Measurements from ENCODE around the gene MAP2K5. TPM values are rescaled to one million over a fixed set of nuclear protein-coding genes. Genes with fewer than 3 reads are reported as not detected.

Gene MAP2K5
- total and polyA plus RNA-seq, 2 experiments from 2014 or later = 6.8 to 13.6 TPM

DNA sequence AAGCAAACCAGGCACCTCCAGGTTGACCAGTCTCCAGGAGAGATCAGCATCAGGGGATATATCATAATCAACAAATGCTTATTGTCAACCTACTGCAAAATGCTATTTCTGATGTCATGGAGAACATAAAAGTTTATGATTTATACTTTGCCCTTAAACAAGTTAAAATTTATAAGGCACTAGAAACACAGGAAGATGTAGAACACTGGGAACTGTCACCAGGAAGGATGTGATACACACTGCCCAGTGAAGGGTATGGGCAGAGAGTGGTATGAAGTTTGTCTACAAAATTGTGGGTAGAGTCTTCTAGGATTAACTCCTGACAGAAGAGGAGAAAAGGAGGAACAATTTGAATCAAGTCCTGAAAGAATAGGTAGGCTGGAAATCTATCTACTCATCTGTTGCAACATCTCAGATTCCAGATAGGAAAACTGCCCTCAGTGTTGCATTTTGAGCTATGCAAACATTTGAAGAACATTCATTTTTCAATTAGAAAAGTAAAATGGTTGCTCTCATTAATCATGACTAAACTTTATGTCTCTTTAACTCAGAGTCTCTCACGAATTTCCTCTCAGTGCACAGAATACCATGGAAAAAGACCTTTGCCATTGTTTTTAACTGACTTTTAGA is 176.9 kb downstream of the MAP2K5 start:
- H3K27ac ChIP-seq = no peak overlapping the region
- no peaks in the 10 kb centered on the region for H3K9me3 ChIP-seq (ENCODE audit: low read depth)
- no peaks in the 10 kb centered on the region for H3K36me3 ChIP-seq
- no peaks in the 10 kb centered on the region for H3K4me1 ChIP-seq (ENCODE audit: low read depth)
- no peak for TF ChIP-seq CTCF (IDR thresholded peaks at IDR 0.05; ENCODE audit: low read depth, low read length)
- H3K27me3 ChIP-seq = peaks cover 96% of the 10 kb centered on the region
- no peak for DNase-seq (ENCODE audit: low read depth in 1 of 2, low spot score in 1 of 2)
- no peak overlapping the region for H3K4me3 ChIP-seq

DNA sequence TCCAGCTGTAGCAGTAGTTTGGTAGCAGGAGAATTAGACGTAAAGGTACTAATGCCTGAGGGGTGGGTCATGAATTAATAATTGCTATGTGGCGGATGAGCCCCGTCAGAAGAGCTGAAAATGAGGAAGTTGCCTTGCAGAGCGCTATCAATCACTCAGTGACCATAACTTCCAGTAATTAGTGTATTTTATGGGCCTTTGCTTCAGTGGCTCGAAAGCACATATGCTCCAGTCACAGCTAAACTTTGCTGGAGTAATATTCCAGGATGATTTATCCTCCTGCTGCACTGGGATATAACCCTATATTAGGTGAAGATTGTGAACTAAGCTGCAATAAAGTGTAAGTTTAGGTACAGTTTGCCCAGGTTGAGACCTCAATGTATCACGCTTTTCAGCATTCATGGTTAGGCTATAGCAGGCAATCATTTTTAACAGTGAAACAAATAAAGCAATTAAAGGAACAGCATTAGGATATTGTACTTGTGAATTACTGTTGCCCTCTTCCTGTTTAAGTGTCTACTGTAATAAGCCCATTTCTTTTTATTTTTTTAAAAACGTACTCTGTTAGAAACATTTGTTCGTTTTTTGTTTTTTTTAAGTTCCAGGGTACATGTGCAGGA is 178.2 kb downstream of the MAP2K5 start:
- Histone ChIP-seq H3K4me1 (ENCODE audit: low read depth) (no peaks in the 10 kb centered on the region), H3K27me3 (peaks cover 96% of the 10 kb centered on the region), H3K36me3 (no peaks in the 10 kb centered on the region), H3K27ac (no peak overlapping the region), H3K9me3 (ENCODE audit: low read depth) (no peaks in the 10 kb centered on the region), H3K4me3 (no peak overlapping the region)
- TF ChIP-seq CTCF (IDR thresholded peaks at IDR 0.05; ENCODE audit: low read depth, low read length) = no peak
- no peak for DNase-seq (ENCODE audit: low read depth in 1 of 2, low spot score in 1 of 2)

DNA sequence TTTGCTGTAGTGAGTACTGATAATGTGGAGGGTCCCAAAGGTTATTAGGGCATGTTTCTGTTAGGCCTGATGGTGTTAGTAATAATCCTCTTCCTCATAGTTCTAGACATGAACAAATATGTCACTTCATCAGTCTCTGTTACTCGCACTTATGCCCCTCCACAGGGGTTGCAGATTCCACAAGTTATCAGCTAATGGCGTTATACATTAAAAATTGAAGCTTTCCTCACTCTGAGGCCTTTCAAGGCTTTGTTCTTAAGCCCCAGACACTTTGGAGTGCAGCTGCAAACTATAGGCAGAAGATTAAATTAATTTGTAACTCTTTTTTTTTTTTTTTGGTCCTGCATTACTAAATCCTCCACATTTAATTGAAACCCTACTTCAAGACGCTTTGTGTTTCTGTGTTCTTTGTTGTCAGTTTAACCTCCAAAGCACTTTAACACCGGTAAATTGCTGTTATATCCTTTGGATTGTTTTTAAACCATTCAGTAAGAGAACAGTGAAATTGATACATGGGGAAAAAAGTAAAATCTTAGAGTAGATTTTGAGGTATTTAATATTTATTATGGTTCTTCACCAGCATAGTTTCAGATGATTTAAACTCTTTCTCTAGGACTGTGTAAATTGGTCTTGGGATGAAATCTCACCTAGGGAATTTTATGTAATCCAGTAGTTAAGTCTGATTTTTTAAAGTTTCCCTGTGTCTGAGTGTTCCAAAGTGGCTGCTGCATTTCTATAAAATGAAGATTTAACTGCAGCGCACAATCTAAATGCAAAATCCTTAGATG is 179.7 kb downstream of the MAP2K5 start:
- TF ChIP-seq CTCF (IDR thresholded peaks at IDR 0.05; ENCODE audit: low read depth, low read length) = no peak
- Histone ChIP-seq H3K36me3 (no peaks in the 10 kb centered on the region), H3K27me3 (peaks cover 96% of the 10 kb centered on the region), H3K4me3 (no peak overlapping the region), H3K4me1 (ENCODE audit: low read depth) (no peaks in the 10 kb centered on the region), H3K27ac (no peak overlapping the region), H3K9me3 (ENCODE audit: low read depth) (no peaks in the 10 kb centered on the region)
- no peak for DNase-seq (ENCODE audit: low read depth in 1 of 2, low spot score in 1 of 2)

DNA sequence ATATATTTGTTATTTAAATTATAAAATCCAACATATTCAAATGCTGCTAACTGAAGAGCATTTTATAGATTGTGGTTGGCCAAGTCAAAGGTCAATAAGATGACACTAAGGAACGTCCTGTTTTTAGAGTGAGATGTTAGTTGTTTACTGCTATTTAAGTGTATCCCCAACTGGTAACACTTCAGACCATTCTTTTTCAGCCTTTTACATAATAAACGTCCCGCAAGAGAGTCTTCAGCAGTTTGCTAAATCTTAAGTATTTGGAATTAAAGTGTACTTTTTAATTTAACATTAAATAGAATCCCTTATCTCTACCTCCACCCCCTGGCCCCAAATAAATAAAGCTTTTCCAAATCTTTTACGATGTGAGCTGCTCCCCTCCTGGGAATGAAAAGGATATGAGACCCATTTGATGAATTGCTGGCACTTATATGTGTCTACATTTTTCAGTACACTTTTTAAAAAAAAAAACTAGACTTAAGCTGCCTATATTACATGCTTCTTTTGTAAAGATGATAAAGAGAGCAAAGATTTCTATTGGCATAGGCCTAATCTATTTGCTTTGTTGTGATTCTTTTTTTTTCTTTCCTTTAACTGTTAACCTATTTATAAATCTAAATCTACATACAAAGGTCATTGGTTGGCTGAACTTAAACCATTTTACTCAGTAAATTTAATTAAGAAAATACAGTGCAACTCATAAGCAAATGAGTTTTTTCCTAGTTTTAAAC is 181.0 kb downstream of the MAP2K5 start:
- H3K4me1 ChIP-seq (ENCODE audit: low read depth) = no peaks in the 10 kb centered on the region
- H3K4me3 ChIP-seq = no peak overlapping the region
- H3K9me3 ChIP-seq (ENCODE audit: low read depth) = no peaks in the 10 kb centered on the region
- H3K36me3 ChIP-seq = no peaks in the 10 kb centered on the region
- TF ChIP-seq CTCF (IDR thresholded peaks at IDR 0.05; ENCODE audit: low read depth, low read length) = no peak
- no peak overlapping the region for H3K27ac ChIP-seq
- peaks cover 97% of the 10 kb centered on the region for H3K27me3 ChIP-seq
- no peak for DNase-seq (ENCODE audit: low read depth in 1 of 2, low spot score in 1 of 2)

GRCh38 chr15:67724691-67725375 is 182.3 kb downstream of the MAP2K5 start:
- Histone ChIP-seq H3K4me3 (no peak overlapping the region), H3K36me3 (no peaks in the 10 kb centered on the region), H3K9me3 (ENCODE audit: low read depth) (no peaks in the 10 kb centered on the region), H3K27me3 (peaks cover 97% of the 10 kb centered on the region), H3K27ac (no peak overlapping the region), H3K4me1 (ENCODE audit: low read depth) (no peaks in the 10 kb centered on the region)
- no peak for TF ChIP-seq CTCF (IDR thresholded peaks at IDR 0.05; ENCODE audit: low read depth, low read length)
- DNase-seq (ENCODE audit: low read depth in 1 of 2, low spot score in 1 of 2) = no peak

Data from cardiac muscle cell (in vitro differentiated cells and primary cell).